GM23338 (cell line): ENCODE data around the gene COLEC12. TPM values are rescaled to one million over a fixed set of nuclear protein-coding genes. Genes with fewer than 3 reads are reported as not detected.

Source experiments
- ATAC-seq: fragments of 200-7000 bp; cut with Tn5 transposase; 3 replicates; pipeline ENCODE4 v1.9.1; 2020
- DNase-seq: peaks from one replicate; pipeline ENCODE4 v3.0.0-alpha.2; 2015; ENCODE audit warnings: low spot score
- H2AFZ ChIP-seq: fragments of 200-600 bp; sonication (generic); 2 replicates; pipeline ENCODE4 v1.8.0; 2016; ENCODE audit warnings: antibody characterized with exemption, mild to moderate bottlenecking, moderate library complexity
- H3F3A ChIP-seq: fragments of 200-600 bp; sonication (generic); replicated peaks from 2 replicates; pipeline ENCODE4 v1.8.0; 2017; ENCODE audit warnings: antibody characterized with exemption, mixed run types, low read depth
- H3K27ac ChIP-seq: fragments of 200-600 bp; sonication (generic); 2 replicates; pipeline ENCODE4 v1.6.1; 2016; ENCODE audit warnings: low read depth
- H3K27me3 ChIP-seq: fragments of 200-600 bp; sonication (generic); 2 replicates; pipeline ENCODE4 v1.8.0; 2016; ENCODE audit warnings: mild to moderate bottlenecking, mixed run types, moderate library complexity; ENCODE audit not compliant: insufficient read depth
- H3K36me3 ChIP-seq: fragments of 200-600 bp; sonication (generic); 2 replicates; pipeline ENCODE4 v1.8.0; 2016; ENCODE audit warnings: mild to moderate bottlenecking; ENCODE audit not compliant: insufficient read depth
- H3K4me1 ChIP-seq: fragments of 200-600 bp; sonication (generic); 2 replicates; pipeline ENCODE4 v1.8.0; 2016; ENCODE audit warnings: mild to moderate bottlenecking, moderate library complexity; ENCODE audit not compliant: insufficient read depth
- H3K4me2 ChIP-seq: fragments of 200-600 bp; sonication (generic); 2 replicates; pipeline ENCODE4 v1.7.1; 2017; ENCODE audit warnings: mixed run types
- H3K4me3 ChIP-seq: fragments of 200-600 bp; sonication (generic); 2 replicates; pipeline ENCODE4 v1.6.1; 2016; ENCODE audit warnings: mixed run types
- H3K79me2 ChIP-seq: fragments of 200-600 bp; sonication (generic); replicated peaks from 2 replicates; pipeline ENCODE4 v1.8.0; 2017; ENCODE audit warnings: mild to moderate bottlenecking; ENCODE audit not compliant: insufficient read depth
- H3K9me2 ChIP-seq: fragments of 200-600 bp; sonication (generic); 2 replicates; pipeline ENCODE4 v1.8.0; 2017; ENCODE audit not compliant: insufficient read depth
- H4K20me1 ChIP-seq: fragments of 200-600 bp; sonication (generic); replicated peaks from 2 replicates; pipeline ENCODE4 v1.8.0; 2017; ENCODE audit warnings: mild to moderate bottlenecking; ENCODE audit not compliant: insufficient read depth
- H3K27ac Mint-ChIP-seq: 2 replicates; pipeline ENCODE4 v1.8.0; 2020; ENCODE audit warnings: inconsistent platforms, mild to moderate bottlenecking, moderate library complexity, mixed read lengths
- H3K27me3 Mint-ChIP-seq: 3 replicates; pipeline ENCODE4 v1.8.0; 2022; ENCODE audit warnings: low read depth, mild to moderate bottlenecking, moderate library complexity, mixed read lengths, inconsistent platforms; ENCODE audit not compliant: insufficient read depth, poor library complexity
- H3K36me3 Mint-ChIP-seq: 3 replicates; pipeline ENCODE4 v1.8.0; 2021; ENCODE audit warnings: low read depth, mild to moderate bottlenecking, inconsistent platforms, moderate library complexity, mixed read lengths
- H3K4me1 Mint-ChIP-seq: 3 replicates; pipeline ENCODE4 v1.8.0; 2020; ENCODE audit warnings: mild to moderate bottlenecking, inconsistent platforms, mixed read lengths
- H3K4me3 Mint-ChIP-seq: 3 replicates; pipeline ENCODE4 v1.8.0; 2021; ENCODE audit warnings: moderate library complexity, mild to moderate bottlenecking, inconsistent platforms, mixed read lengths
- H3K9me3 Mint-ChIP-seq: 3 replicates; pipeline ENCODE4 v1.8.0; 2020; ENCODE audit warnings: moderate library complexity, mild to moderate bottlenecking, inconsistent platforms, mixed read lengths
- CREB1 ChIP-seq: fragments of 250-450 bp; sonication (Bioruptor Pico); IDR thresholded peaks from 2 replicates; pipeline ENCODE4 v1.5.0; 2020; ENCODE audit warnings: low read depth, mild to moderate bottlenecking, moderate library complexity
- REST ChIP-seq: IDR thresholded peaks from one replicate; pipeline ENCODE4 v1.6.1; 2018; ENCODE audit warnings: antibody characterized with exemption; ENCODE audit not compliant: unreplicated experiment
- ZNF462 ChIP-seq: fragments of 250-450 bp; sonication (Bioruptor Pico); IDR thresholded peaks from 2 replicates; pipeline ENCODE4 v1.5.0; 2020; ENCODE audit warnings: mild to moderate bottlenecking, moderate library complexity
- polyA plus RNA-seq: library from polyadenylated mRNA; unstranded; fragments of >200 nt; fragmentation: Nextera tagmentation; extraction: Ambion mirVana; gene quantifications from 2 replicates; pipeline ENCODE4 v1.2.1, GENCODE V29; 2016
- total RNA-seq: library from RNA; depleted of rRNA; stranded (reverse); fragments of >200 nt; shearing (Covaris generic); gene quantifications from 2 replicates; pipeline ENCODE4 v1.2.3, GENCODE V29; 2014

Gene COLEC12
- total and polyA plus RNA-seq, 2 experiments from 2014 or later = 1.1 to 3.2 TPM

GRCh38 chr18:289026-289425 lies 211.5 kb downstream of the COLEC12 start:
- Histone ChIP-seq H3K9me2 (no peaks in the 10 kb centered on the region), H2AFZ (no peak overlapping the region), H3K4me2 (no peak overlapping the region), H3K4me1 (no peaks in the 10 kb centered on the region), H3K79me2 (no peaks in the 10 kb centered on the region), H3K27me3 (no peaks in the 10 kb centered on the region), H3F3A (no peaks in the 10 kb centered on the region), H3K36me3 (no peaks in the 10 kb centered on the region), H3K27ac (no peak overlapping the region), H3K4me3 (no peak overlapping the region), H4K20me1 (no peaks in the 10 kb centered on the region)
- Mint-ChIP-seq H3K4me3 (no peak overlapping the region), H3K9me3 (no peaks in the 10 kb centered on the region), H3K27me3 (no peaks in the 10 kb centered on the region), H3K4me1 (no peaks in the 10 kb centered on the region), H3K27ac (no peak overlapping the region), H3K36me3 (no peaks in the 10 kb centered on the region)
- ATAC-seq (no peak), DNase-seq (no peak)
- TF ChIP-seq REST (no peak), CREB1 (CRISPR knock-in tag) (no peak), ZNF462 (no peak)
